Occipital lobe (tissue), 2 donors: ENCODE measurements around the gene KDM4D. TPM values are rescaled to one million over a fixed set of nuclear protein-coding genes. Genes with fewer than 3 reads are reported as not detected.
"Not testable (repeated sequence)": the region's sequence is repeated elsewhere in the genome, so short reads cannot be mapped to it uniquely, and the experiment has no call there.

ENCODE experiments used
- DNase-seq: peaks from one replicate; lab custom pipeline; 2025; lab: John Stamatoyannopoulos, UW
- total RNA-seq: library from RNA; depleted of rRNA; stranded (reverse); fragments of >200 nt; gene quantifications from one replicate; pipeline ENCODE4 v1.2.3, GENCODE V29; 2014

The KDM4D gene
- total RNA-seq, result 1.9 TPM

- DNase-seq, result peak; percentile 91
Observed at GRCh38 chr11:94973099-94973968, at the start of gene KDM4D, which contains the start of gene CWC15. Gene KDM4D, plus strand, starts transcription at chr11:94973709. Its CDS starts 23,664 bp downstream, at chr11:94997373. Gene CWC15, minus strand, starts transcription at chr11:94973556. Its CDS starts 1,371 bp downstream, at chr11:94972185.

- no peak for DNase-seq
Observed at GRCh38 chr11:94924171-94924572, 49.3 kb upstream of the KDM4D start.

GRCh38 chr11:94924612-94925011, 48.9 kb upstream of the KDM4D start:
- DNase-seq, result no peak

DNA sequence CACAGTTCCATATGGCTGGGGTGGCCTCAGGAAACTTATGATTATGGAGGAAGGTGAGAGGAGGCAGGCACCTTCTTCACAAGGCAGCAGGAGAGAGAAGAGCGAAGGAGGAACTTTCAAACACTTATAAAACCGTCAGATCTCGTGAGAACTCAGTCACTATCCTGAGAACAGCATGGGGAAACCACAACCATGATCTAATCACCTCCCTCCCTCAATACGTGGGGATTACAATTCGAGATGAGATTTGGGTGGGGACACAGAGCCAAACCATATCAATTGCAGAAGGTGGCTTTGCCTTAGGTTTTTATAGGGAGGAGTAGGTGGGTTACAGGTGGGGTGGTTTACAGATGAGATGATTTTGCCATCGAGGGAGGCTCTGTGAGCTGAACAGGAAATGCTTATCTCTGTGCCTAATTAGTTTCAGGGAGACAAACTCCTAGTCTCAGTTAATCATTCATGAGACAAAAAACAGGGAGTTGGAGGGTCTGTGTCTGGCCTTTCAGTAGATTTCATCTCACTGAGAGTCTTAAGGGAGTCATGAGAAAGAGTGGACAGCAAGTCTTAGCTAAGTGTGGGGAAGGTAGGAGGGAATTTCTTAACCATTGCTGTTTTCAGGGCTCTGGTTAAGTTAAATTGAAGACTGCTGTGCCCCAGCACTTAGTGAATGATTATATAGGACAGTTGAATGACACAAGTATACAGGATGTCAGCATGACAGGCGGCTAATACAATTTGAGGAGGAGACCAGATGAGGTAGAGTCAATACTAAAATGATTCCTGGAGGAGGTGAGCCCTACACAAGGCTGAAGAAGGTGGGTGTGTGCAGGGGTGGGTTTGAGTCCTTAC, 47.9 kb upstream of the KDM4D start:
- DNase-seq, result no peak

DNA sequence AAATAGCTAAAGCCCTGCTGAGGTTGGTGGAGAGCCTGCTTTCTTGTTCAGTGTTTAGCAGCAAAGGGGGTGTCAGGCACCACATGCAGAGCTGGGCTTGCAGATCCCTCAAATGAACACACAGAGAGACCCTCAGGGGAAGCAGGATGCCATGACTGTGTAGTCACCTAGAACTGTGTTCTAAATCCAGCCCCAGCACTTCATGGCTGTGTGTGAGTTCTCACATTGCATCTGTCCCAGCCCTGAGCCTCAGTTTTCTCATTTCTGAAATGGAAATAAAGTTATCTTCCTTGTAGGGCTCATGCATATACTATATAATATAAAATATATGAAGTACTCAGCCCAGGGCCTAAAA, 47.3 kb upstream of the KDM4D start:
- no peak for DNase-seq

DNA sequence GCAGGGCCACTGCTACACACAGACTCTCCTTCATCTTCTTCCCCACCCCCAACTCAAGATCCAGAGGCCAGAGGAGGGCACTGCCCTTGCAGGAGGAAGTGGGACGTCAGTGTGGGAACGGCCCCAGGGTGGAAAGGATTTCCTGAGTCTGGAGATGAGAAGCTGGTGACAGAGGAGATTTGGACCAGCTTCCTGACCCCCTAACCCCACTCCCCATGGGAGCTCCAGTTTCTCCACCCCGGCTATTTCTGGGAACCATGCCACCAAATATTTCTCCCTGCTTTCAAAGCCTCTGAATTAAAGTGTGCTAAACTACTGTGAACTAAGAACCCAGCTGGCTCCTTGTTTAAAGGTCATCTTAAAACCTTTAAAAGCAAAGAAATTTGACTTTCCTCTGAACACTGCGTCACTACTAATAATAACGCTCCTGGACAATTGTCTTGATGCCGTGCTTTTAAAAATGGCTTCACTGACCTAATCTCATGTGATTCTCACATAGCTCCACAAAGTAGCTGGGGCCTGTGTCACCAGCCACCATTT, 46.7 kb upstream of the KDM4D start:
- no peak for DNase-seq

- no peak for DNase-seq
Observed at GRCh38 chr11:94928117-94928990, 45.2 kb upstream of the KDM4D start.

- not testable (repeated sequence) for DNase-seq
Observed at GRCh38 chr11:94932072-94932471, 41.4 kb upstream of the KDM4D start.

DNA sequence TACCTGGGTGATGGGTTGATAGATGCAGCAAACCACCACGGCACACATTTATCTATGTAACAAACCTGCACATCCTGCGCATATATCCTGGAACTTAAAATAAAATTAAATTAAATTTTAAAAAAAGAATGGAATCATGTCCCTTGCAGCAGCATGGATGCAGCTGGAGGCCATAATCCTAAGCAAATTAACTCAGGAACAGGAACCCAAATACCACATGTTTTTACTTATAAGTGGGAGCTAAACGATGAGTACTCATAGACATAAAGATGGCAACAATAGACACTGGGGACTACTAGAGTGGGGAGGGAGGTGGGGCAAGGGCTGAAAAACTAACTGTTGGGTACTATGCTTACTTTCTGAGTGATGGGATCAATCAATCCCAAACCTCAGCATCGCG, 41.0 kb upstream of the KDM4D start:
- no peak for DNase-seq

DNA sequence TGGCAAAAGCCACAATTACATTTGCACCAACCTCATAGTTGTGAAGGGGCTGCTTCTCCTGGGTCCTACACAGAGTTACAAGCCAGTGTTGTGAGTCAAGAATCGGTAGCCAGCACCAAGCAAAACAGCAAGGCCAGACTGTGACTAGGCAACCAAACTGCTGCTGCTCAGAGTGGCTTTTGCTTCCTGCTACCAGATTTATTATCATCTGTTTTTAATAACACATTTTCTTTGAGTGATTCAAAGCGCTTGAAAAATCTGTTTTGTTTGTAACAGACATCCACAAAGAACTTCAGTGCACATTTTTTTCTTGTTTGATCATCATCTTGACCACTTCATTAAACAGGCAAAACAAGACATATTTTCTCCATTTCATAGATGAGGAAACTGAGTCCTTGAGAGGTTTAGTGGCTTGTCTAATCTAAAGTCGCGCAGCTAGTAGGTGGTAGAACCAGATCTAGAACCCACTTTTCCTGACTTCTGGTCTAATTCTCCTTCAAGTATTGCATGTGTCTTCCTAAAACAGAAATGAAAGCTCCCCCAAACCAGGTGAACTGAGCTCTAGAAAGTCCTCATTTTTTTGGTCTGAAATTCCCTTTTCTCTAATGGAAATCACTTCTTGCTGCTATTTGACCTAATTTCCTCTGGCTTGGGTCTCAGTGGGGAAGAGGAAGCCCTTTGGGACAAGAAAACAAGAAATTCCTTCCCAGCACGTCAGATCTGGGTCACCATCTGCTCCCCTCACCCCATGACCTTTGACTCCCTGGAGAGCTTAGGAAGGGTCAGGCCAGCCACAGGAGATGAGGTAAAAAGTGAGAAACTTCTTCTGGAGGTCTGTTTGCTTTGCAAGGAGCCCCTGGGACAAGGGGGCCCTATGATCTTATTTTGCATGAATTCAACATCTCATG, 40.0 kb upstream of the KDM4D start:
- no peak for DNase-seq

DNA sequence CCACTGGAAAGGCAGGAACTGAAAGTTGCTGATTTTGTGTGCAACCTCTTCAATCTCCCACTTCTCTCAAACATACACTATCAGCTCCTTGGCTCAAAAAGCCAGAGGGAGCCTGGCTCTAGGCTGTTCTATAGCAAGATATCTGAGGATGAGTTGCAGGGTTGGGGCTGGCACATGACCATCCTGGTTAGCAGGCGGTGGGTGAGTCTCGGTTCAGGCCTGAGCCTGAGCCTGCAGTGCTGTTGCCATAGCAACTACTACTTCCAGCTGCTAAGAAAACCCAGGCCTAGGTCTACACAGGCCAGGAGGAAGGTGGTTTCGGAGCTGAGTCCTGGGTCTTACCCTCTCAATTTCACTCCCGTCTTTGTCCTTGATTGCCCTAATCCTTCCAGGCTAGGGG, 39.1 kb upstream of the KDM4D start:
- DNase-seq, result peak; percentile 15

- no peak for DNase-seq
Observed at GRCh38 chr11:94934846-94935245, 38.7 kb upstream of the KDM4D start.

DNA sequence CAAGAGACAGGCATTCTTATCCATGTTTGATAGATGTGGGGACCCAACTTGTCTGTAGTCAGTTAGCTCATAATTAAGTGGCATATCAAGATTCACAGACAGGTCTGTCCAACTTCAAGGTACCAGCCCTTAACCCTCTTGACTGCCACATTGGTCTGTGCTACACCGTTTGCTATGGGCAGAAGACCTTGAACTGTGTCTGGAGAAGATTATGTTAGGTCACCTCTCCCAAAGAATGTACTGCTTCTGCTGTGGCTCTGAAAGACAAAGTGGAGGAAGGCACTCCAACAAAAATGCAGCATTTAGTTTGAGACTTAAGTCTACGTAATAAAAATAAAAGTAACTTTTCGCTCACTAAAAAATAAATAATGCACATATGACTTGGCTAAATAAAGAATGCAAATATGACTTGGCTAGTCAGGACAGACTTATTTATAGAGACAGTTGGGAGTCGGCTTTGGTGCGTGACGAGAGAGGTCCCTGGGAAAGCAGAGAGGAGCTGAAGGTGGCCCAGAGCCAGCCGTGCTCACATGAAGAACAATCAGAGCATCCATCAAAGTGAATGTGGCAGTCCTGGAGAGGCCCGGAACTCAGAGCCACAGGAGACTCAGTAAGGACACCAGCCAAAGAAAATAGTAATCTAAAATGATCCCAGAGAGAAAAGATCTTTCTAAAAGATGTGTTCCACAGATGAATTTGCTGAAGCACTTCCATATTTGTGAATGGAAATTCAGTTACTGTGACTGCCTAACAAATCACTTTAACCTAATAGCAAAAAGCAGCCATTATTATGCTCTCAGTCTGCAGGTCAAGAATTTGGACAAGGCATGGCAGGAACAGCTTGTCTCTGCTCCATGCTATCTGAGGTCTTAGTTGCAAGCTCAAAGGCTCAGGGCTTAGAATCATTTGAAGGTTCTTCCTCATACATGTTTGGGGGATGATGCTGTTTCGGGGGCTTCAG, 35.1 kb upstream of the KDM4D start:
- DNase-seq, result no peak

DNA sequence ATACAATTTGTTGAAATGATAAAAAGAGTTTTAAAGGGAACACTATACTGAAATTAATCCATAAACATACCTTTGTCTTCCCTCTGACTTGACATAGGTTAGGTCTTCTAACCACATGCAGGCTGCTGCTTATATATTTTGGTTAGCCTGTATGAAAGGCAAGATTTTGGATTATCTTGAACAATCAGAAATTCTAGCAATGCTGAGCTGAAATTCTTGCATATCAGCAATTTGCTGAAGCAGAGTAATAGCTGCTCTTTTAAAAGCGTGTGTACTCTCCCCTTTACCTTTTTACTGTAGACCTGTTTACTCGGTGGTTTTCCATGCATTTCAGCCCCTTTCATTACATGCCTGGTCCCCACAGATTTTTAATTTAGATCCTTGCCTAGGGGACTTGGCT, 34.2 kb upstream of the KDM4D start:
- DNase-seq, result no peak

- no peak for DNase-seq
Observed at GRCh38 chr11:94941131-94941530, 32.4 kb upstream of the KDM4D start.

GRCh38 chr11:94946812-94947211, 26.7 kb upstream of the KDM4D start:
- DNase-seq, result no peak

- no peak for DNase-seq
Observed at GRCh38 chr11:94948070-94948617, 25.4 kb upstream of the KDM4D start.

DNA sequence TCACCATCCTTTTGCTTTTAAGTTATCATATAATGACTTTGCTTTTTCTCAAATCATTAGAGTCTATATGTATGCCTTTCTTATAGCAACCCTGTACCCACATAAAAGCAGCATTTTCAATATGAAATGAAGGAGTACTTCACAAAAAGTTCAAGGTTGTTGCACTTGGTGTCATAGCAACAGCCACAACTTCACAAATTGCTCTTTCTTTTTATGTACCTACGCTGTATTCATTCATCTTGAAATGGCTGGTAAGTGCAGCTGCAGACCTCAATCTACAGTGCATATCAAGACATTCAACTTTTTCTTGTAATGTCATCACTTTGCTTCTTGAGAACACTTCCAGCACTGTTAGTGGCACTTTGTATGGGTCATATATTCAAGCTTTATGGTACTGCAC, 18.8 kb upstream of the KDM4D start:
- DNase-seq, result no peak

DNA sequence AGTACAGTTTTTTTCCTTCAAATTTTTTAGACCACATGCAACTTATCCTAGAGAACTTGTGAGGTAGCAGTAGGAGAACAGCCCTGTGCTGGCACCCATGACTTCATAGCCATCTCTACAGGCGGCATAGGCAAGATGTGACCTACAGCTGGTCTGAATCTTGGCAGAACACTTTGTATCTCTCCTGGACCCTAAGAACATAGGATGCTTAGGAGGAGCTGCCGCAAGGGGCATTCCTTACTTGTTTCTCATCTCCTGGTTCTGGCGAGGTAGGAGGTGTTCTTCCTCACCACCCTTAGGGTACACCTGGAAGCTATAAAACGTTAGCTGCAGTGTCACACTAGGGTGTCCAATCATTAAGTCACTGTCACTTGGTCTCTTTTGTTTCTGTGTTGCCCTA, 16.5 kb upstream of the KDM4D start:
- DNase-seq, result no peak
